GM12878 (cell line): ENCODE data around the gene HSBP1. TPM values are rescaled to one million over a fixed set of nuclear protein-coding genes. Genes with fewer than 3 reads are reported as not detected.

Source experiments
- ATAC-seq: fragments of 200-7000 bp; cut with Tn5 transposase; 3 replicates; pipeline ENCODE4 v1.9.1; 2020; ENCODE audit warnings: mild to moderate bottlenecking, moderate library complexity
- BruUV-seq: library from RNA; stranded (reverse); fragments of 400-500 nt; replicated peaks from 2 replicates; lab custom pipeline; 2021; lab: Mats Ljungman, UMichigan
- CTCF ChIA-PET: fragments of 300-600 bp; sonication (Branson Sonifier 250); formaldehyde crosslinking; extraction: SDS; loops from one replicate; lab custom pipeline; 2021; ENCODE audit warnings: inconsistent platforms; lab: Yijun Ruan, JAX
- POLR2A ChIA-PET: fragments of 350-600 bp; formaldehyde crosslinking; extraction: SDS; loops from one replicate; lab custom pipeline; 2021; ENCODE audit warnings: inconsistent platforms; lab: Charles Lee
- RAD21 ChIA-PET: fragments of 300-600 bp; sonication (Branson Sonifier 250); formaldehyde crosslinking; loops from one replicate; lab custom pipeline; 2023; ENCODE audit warnings: antibody characterized with exemption; ENCODE audit not compliant: unreplicated experiment; lab: Charles Lee
- SMC1A ChIA-PET: fragments of 300-600 bp; sonication (Branson Sonifier 250); formaldehyde crosslinking; loops from one replicate; lab custom pipeline; 2023; ENCODE audit not compliant: unreplicated experiment, uncharacterized antibody; lab: Charles Lee
- DNase-seq: peaks from one replicate; pipeline ENCODE4 v3.0.0-alpha.2; 2011; ENCODE audit warnings: low read depth, low spot score
- FAIRE-seq: peaks from 3 replicates; lab custom pipeline; 2011; peaks lifted over from hg19 to GRCh38; lab: Jason Lieb, UNC
- H2AFZ ChIP-seq: 2 replicates; pipeline ENCODE4 v1.6.0; 2011; ENCODE audit warnings: low read depth, low read length, control low read depth; ENCODE audit not compliant: control insufficient read depth
- H3K27ac ChIP-seq: 2 replicates; pipeline ENCODE4 v1.5.1; 2011; ENCODE audit warnings: control low read depth; ENCODE audit not compliant: control insufficient read depth, insufficient read depth
- H3K27me3 ChIP-seq, 2 experiments: replicated peaks in 1 of 2; 2 replicates each; pipeline versions ENCODE4 v1.6.0 to v1.6.1; 2011; ENCODE audit warnings: low read length in 1 of 2; ENCODE audit not compliant: control insufficient read depth in 2 of 2, insufficient read depth in 2 of 2
- H3K36me3 ChIP-seq, 2 experiments: 2 replicates each; pipeline ENCODE4 v1.5.1; 2011; ENCODE audit warnings: low read length in 1 of 2; ENCODE audit not compliant: control insufficient read depth in 2 of 2, insufficient read depth in 2 of 2
- H3K4me1 ChIP-seq: 2 replicates; pipeline ENCODE4 v1.6.1; 2011; ENCODE audit warnings: mild to moderate bottlenecking, low read length, moderate library complexity, mixed read lengths; ENCODE audit not compliant: control insufficient read depth, insufficient read depth
- H3K4me2 ChIP-seq: 2 replicates; pipeline ENCODE4 v1.6.0; 2011; ENCODE audit warnings: control low read depth; ENCODE audit not compliant: control insufficient read depth, insufficient read depth
- H3K4me3 ChIP-seq: fragments of 200-600 bp; sonication (generic); 2 replicates; pipeline ENCODE4 v1.5.1; 2016
- H3K79me2 ChIP-seq: 2 replicates; pipeline ENCODE4 v1.6.0; 2011; ENCODE audit warnings: low read length; ENCODE audit not compliant: control insufficient read depth, insufficient read depth
- H3K9ac ChIP-seq: 2 replicates; pipeline ENCODE4 v1.8.0; 2011; ENCODE audit warnings: low read length, control low read depth, mixed read lengths; ENCODE audit not compliant: control insufficient read depth, insufficient read depth
- H3K9me3 ChIP-seq: replicated peaks from 3 replicates; pipeline ENCODE4 v1.5.1; 2011; ENCODE audit warnings: mild to moderate bottlenecking, low read length; ENCODE audit not compliant: control insufficient read depth, insufficient read depth
- H4K20me1 ChIP-seq: 2 replicates; pipeline ENCODE4 v1.6.0; 2011; ENCODE audit not compliant: control insufficient read depth, insufficient read depth
- ASH2L ChIP-seq: fragments of 300-600, 200-600 bp; sonication (generic); IDR thresholded peaks from 2 replicates; pipeline ENCODE4 v1.6.1; 2017; ENCODE audit warnings: low read depth, mild to moderate bottlenecking, borderline replicate concordance
- CBX3 ChIP-seq: fragments of 200-600 bp; sonication (generic); IDR thresholded peaks from 2 replicates; pipeline ENCODE4 v1.6.1; 2016; ENCODE audit warnings: low read depth, borderline replicate concordance
- HCFC1 ChIP-seq: fragments of 150-350 bp; IDR thresholded peaks from 2 replicates; pipeline ENCODE4 v1.6.1; 2014; ENCODE audit warnings: low read length
- HDAC6 ChIP-seq: fragments of 200-600 bp; sonication (generic); IDR thresholded peaks from one replicate; pipeline ENCODE4 v1.8.0; 2017; ENCODE audit warnings: antibody characterized with exemption; ENCODE audit not compliant: unreplicated experiment
- HDGF ChIP-seq: fragments of 450-650 bp; IDR thresholded peaks from 2 replicates; pipeline ENCODE4 v1.6.1; 2016; ENCODE audit warnings: antibody characterized with exemption
- PML ChIP-seq: IDR thresholded peaks from 2 replicates; pipeline ENCODE4 v1.6.1; 2012; ENCODE audit warnings: low read length, inconsistent platforms
- POLR2A ChIP-seq: IDR thresholded peaks from 2 replicates; pipeline ENCODE4 v1.6.1; 2011; ENCODE audit warnings: low read depth, mild to moderate bottlenecking, low read length
- POLR2AphosphoS5 ChIP-seq: IDR thresholded peaks from 2 replicates; pipeline ENCODE4 v1.6.1; 2011; ENCODE audit warnings: mild to moderate bottlenecking, low read length, inconsistent platforms
- POU2F2 ChIP-seq: IDR thresholded peaks from 3 replicates; pipeline ENCODE4 v1.6.1; 2011; ENCODE audit warnings: low read depth, mild to moderate bottlenecking, low read length, borderline replicate concordance
- RFX5 ChIP-seq: IDR thresholded peaks from 2 replicates; pipeline ENCODE4 v1.6.1; 2011; ENCODE audit warnings: low read depth, low read length, improper control_type of control experiment
- SIX5 ChIP-seq: IDR thresholded peaks from 2 replicates; pipeline ENCODE4 v1.6.1; 2011; ENCODE audit warnings: mild to moderate bottlenecking, low read depth, low read length, moderate library complexity; ENCODE audit not compliant: severe bottlenecking
- SMAD1 ChIP-seq: fragments of 450-650 bp; IDR thresholded peaks from 2 replicates; pipeline ENCODE4 v1.6.1; 2018; ENCODE audit warnings: mild to moderate bottlenecking, low read depth; ENCODE audit not compliant: partially characterized antibody
- SMC3 ChIP-seq: IDR thresholded peaks from 2 replicates; pipeline ENCODE4 v1.6.1; 2011; ENCODE audit warnings: low read length, improper control_type of control experiment, borderline replicate concordance
- SUZ12 ChIP-seq: fragments of 200-600 bp; sonication (generic); IDR thresholded peaks from one replicate; pipeline ENCODE4 v1.6.1; 2018; ENCODE audit warnings: antibody characterized with exemption, mild to moderate bottlenecking; ENCODE audit not compliant: unreplicated experiment
- TCF12 ChIP-seq: IDR thresholded peaks from 2 replicates; pipeline ENCODE4 v1.6.1; 2011; ENCODE audit warnings: low read depth, mild to moderate bottlenecking, low read length
- YBX1 ChIP-seq: fragments of 450-650 bp; IDR thresholded peaks from 2 replicates; pipeline ENCODE4 v1.6.1; 2016; ENCODE audit warnings: antibody characterized with exemption
- ZBED1 ChIP-seq: IDR thresholded peaks from 2 replicates; pipeline ENCODE4 v1.6.1; 2016; ENCODE audit warnings: borderline replicate concordance
- ZNF384 ChIP-seq: IDR thresholded peaks from 2 replicates; pipeline ENCODE4 v1.6.1; 2012; ENCODE audit warnings: low read depth, mild to moderate bottlenecking, low read length, improper control_type of control experiment, borderline replicate concordance
- WGBS: methylation state at CpG from one replicate; pipeline ENCODE4 v1.1.6; 2016; ENCODE audit warnings: low lambda C conversion rate; ENCODE audit not compliant: insufficient replicate concordance, insufficient coverage; ENCODE audit errors: missing lambda C conversion rate; 5-methylcytosine and 5-hydroxymethylcytosine counted together
- in situ Hi-C: fragments of 300-500 bp; cut with MboI; formaldehyde crosslinking; loops from 9 replicates; pipeline ENCODE4 v1.14.3; 2018; ENCODE audit warnings: mixed read lengths
- intact Hi-C: fragments of 100-400 bp; cut with micrococcal nuclease; formaldehyde crosslinking; loops from one replicate; pipeline ENCODE4 v1.14.2; 2022; ENCODE audit not compliant: unreplicated experiment
- polyA plus RNA-seq, 11 experiments: library from polyadenylated mRNA; depleted of rRNA in 4 of 11; unstranded in 6 of 11; stranded (reverse) in 5 of 11; fragments of >200 nt; fragmentation: Nextera tagmentation in 4 of 11; fragmentation: Illumina TruSeq in 1 of 11; extraction: Ambion mirVana in 4 of 11; extraction: Trizol in 1 of 11; gene quantifications; 1 replicate in 1 of 11; 2 replicates in 10 of 11; pipeline versions ENCODE4 v1.2.1 to v1.2.3, GENCODE V29; 2011 to 2016; ENCODE audit warnings: inconsistent platforms in 2 of 11, missing spikeins in 2 of 11, low read depth in 1 of 11
- total RNA-seq, 4 experiments: library from RNA; depleted of rRNA in 3 of 4; stranded (reverse); fragments of >200 nt in 3 of 4; fragmentation: Illumina TruSeq in 1 of 4; extraction: Trizol in 1 of 4; gene quantifications; 2 replicates each; pipeline versions ENCODE4 v1.2.1 to v1.2.3, GENCODE V29; 2013 to 2021
- TF ChIP-seq, protein P1 (sequence below): IDR thresholded peaks from 2 replicates; pipeline ENCODE4 v1.6.1; 2011; ENCODE audit warnings: low read depth, mild to moderate bottlenecking, low read length, moderate library complexity, borderline replicate concordance; ENCODE audit errors: extremely low read depth
- TF ChIP-seq, protein P2 (sequence below): fragments of 450-650 bp; IDR thresholded peaks from 2 replicates; pipeline ENCODE4 v1.6.1; 2016; ENCODE audit warnings: mild to moderate bottlenecking

The HSBP1 gene
- total and polyA plus RNA-seq, 10 of the 15 experiments (the other 5 are each of a cell fraction or from before 2014, with no cell fraction given): 26.6 to 263 (median 95.7) TPM

DNA sequence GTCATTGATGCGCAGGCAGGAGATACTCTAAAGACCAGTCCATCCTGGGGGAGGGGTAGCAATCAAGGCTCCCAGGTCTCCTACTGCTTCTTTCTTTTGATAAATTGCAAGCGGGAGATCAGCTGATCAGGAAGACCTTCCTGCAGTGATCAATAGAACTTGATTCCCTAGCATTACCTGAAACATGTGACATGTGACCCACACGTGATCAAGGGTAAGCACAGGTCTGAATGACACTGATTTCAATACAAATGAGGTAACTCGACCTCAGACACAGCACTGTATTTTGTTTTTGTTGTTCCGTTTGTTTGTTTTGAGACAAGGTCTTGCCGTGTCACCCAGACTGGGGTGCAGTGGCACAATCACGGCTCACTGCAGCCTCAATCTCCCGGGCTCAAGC lies 51.5 kb downstream of the HSBP1 start:
- Histone ChIP-seq H3K4me1 (no peaks in the 10 kb centered on the region), H2AFZ (no peak overlapping the region), H3K27me3 (no peaks in the 10 kb centered on the region; a peak in 1 of 4 replicates), H3K9ac (no peak overlapping the region), H3K9me3 (no peaks in the 10 kb centered on the region), H4K20me1 (no peaks in the 10 kb centered on the region), H3K79me2 (no peaks in the 10 kb centered on the region), H3K27ac (no peak overlapping the region), H3K36me3 (no peaks in the 10 kb centered on the region), H3K4me3 (no peak overlapping the region), H3K4me2 (no peak overlapping the region)
- ChIA-PET CTCF (no interaction called here), SMC1A (no interaction called here), RAD21 (no interaction called here), POLR2A (no interaction called here)
- no TSS peak for BruUV-seq
- ATAC-seq (no peak), DNase-seq (no peak), FAIRE-seq (no peak)
- TF ChIP-seq, protein P1, sequence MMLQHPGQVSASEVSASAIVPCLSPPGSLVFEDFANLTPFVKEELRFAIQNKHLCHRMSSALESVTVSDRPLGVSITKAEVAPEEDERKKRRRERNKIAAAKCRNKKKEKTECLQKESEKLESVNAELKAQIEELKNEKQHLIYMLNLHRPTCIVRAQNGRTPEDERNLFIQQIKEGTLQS: no peak
- TF ChIP-seq HCFC1: no peak
- no peak for TF ChIP-seq POU2F2
- no peak for TF ChIP-seq PML
- TF ChIP-seq SMC3: no peak
- TF ChIP-seq SIX5: no peak
- TF ChIP-seq ZBED1: no peak
- TF ChIP-seq, protein P2, sequence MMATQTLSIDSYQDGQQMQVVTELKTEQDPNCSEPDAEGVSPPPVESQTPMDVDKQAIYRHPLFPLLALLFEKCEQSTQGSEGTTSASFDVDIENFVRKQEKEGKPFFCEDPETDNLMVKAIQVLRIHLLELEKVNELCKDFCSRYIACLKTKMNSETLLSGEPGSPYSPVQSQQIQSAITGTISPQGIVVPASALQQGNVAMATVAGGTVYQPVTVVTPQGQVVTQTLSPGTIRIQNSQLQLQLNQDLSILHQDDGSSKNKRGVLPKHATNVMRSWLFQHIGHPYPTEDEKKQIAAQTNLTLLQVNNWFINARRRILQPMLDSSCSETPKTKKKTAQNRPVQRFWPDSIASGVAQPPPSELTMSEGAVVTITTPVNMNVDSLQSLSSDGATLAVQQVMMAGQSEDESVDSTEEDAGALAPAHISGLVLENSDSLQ: no peak
- TF ChIP-seq RFX5: no peak
- no peak for TF ChIP-seq TCF12
- no peak for TF ChIP-seq CBX3
- no peak for TF ChIP-seq SMAD1
- TF ChIP-seq POLR2A: no peak
- TF ChIP-seq SUZ12: no peak
- TF ChIP-seq HDGF: no peak
- no peak for TF ChIP-seq POLR2AphosphoS5
- TF ChIP-seq HDAC6: no peak
- no peak for TF ChIP-seq ZNF384
- no peak for TF ChIP-seq ASH2L
- no peak for TF ChIP-seq YBX1
- in situ Hi-C loops: no loop called here
- intact Hi-C loops: no loop called here
- WGBS: 61% methylated on average over 8 of the region's 8 CpGs
